Measurements from ENCODE around the gene ARHGEF12.

Gene ARHGEF12

GRCh38 chr11:120529214-120529613 lies 193.0 kb downstream of the ARHGEF12 start:
- Mint-ChIP-seq H3K27me3 (peaks cover 35 to 37% of the 10 kb centered on the region in 2 donors), H3K4me1 (peaks cover 0 to 2% of the 10 kb centered on the region in 2 donors), H3K4me3 (no peak overlapping the region), H3K27ac (no peak overlapping the region), H3K9me3 (peaks cover 0 to 3% of the 10 kb centered on the region in 2 donors), H3K36me3 (no peaks in the 10 kb centered on the region)
- DNase-seq (no peak), ATAC-seq (replicated peaks) (no peak)

- Mint-ChIP-seq H3K9me3 (peaks cover 0 to 3% of the 10 kb centered on the region in 2 donors), H3K4me1 (no peaks in the 10 kb centered on the region), H3K27me3 (peaks cover 35 to 37% of the 10 kb centered on the region in 2 donors), H3K36me3 (no peaks in the 10 kb centered on the region), H3K27ac (no peak overlapping the region), H3K4me3 (no peak overlapping the region)
- DNase-seq (no peak), ATAC-seq (replicated peaks) (no peak)
Observed at GRCh38 chr11:120529911-120530310, 193.7 kb downstream of the ARHGEF12 start.

GRCh38 chr11:120532082-120532831 lies 196.0 kb downstream of the ARHGEF12 start:
- DNase-seq (no peak), ATAC-seq (replicated peaks) (no peak)
- H3K27ac Mint-ChIP-seq, result no peak overlapping the region
- peaks cover 0 to 3% of the 10 kb centered on the region in 2 donors for H3K9me3 Mint-ChIP-seq
- no peaks in the 10 kb centered on the region for H3K4me1 Mint-ChIP-seq
- peaks cover 32 to 34% of the 10 kb centered on the region in 2 donors for H3K27me3 Mint-ChIP-seq
- no peak overlapping the region for H3K4me3 Mint-ChIP-seq
- H3K36me3 Mint-ChIP-seq, result no peaks in the 10 kb centered on the region

GRCh38 chr11:120532832-120533196 lies 196.6 kb downstream of the ARHGEF12 start:
- ATAC-seq (replicated peaks) (no peak), DNase-seq (no peak)
- H3K27me3 Mint-ChIP-seq, result peaks cover 32 to 34% of the 10 kb centered on the region in 2 donors
- H3K36me3 Mint-ChIP-seq, result no peaks in the 10 kb centered on the region
- no peak overlapping the region for H3K27ac Mint-ChIP-seq
- no peak overlapping the region for H3K4me3 Mint-ChIP-seq
- no peaks in the 10 kb centered on the region for H3K4me1 Mint-ChIP-seq
- H3K9me3 Mint-ChIP-seq, result peaks cover 0 to 3% of the 10 kb centered on the region in 2 donors

GRCh38 chr11:120536091-120536796 lies 200.0 kb downstream of the ARHGEF12 start:
- Mint-ChIP-seq H3K4me3 (no peak overlapping the region), H3K36me3 (no peaks in the 10 kb centered on the region), H3K27me3 (peaks cover 23 to 26% of the 10 kb centered on the region in 2 donors), H3K27ac (no peak overlapping the region), H3K4me1 (peaks cover 9 to 11% of the 10 kb centered on the region in 2 donors), H3K9me3 (no peaks in the 10 kb centered on the region)
- ATAC-seq (replicated peaks) (no peak), DNase-seq (no peak)

- Mint-ChIP-seq H3K27me3 (peaks cover 23 to 26% of the 10 kb centered on the region in 2 donors), H3K36me3 (peaks cover 0 to 1% of the 10 kb centered on the region in 2 donors), H3K4me3 (no peak overlapping the region), H3K9me3 (peaks cover 0 to 1% of the 10 kb centered on the region in 2 donors), H3K4me1 (peaks cover 9 to 11% of the 10 kb centered on the region in 2 donors), H3K27ac (no peak overlapping the region)
- ATAC-seq (replicated peaks), result no peak
- DNase-seq, result no peak
Observed at GRCh38 chr11:120536797-120537169, 200.6 kb downstream of the ARHGEF12 start.

- ATAC-seq (replicated peaks) (no peak), DNase-seq (no peak)
- peaks cover 0 to 4% of the 10 kb centered on the region in 2 donors for H3K36me3 Mint-ChIP-seq
- H3K4me1 Mint-ChIP-seq, result peaks cover 9 to 13% of the 10 kb centered on the region in 2 donors
- H3K4me3 Mint-ChIP-seq, result no peak overlapping the region
- no peak overlapping the region for H3K27ac Mint-ChIP-seq
- H3K9me3 Mint-ChIP-seq, result peaks cover 0 to 4% of the 10 kb centered on the region in 2 donors
- peaks cover 15 to 20% of the 10 kb centered on the region in 2 donors for H3K27me3 Mint-ChIP-seq
Observed at GRCh38 chr11:120537996-120538395, 201.8 kb downstream of the ARHGEF12 start.

- ATAC-seq (replicated peaks) (no peak), DNase-seq (no peak)
- Mint-ChIP-seq H3K4me1 (peaks cover 11 to 13% of the 10 kb centered on the region in 2 donors), H3K36me3 (peaks cover 0 to 4% of the 10 kb centered on the region in 2 donors), H3K9me3 (peaks cover 0 to 4% of the 10 kb centered on the region in 2 donors), H3K27me3 (peaks cover 15 to 19% of the 10 kb centered on the region in 2 donors), H3K4me3 (no peak overlapping the region), H3K27ac (no peak overlapping the region)
Observed at GRCh38 chr11:120538707-120539106, 202.5 kb downstream of the ARHGEF12 start.
